GM13976 (cell line): ENCODE measurements around the gene CAD.

Experiments used
- DNase-seq: peaks from one replicate; pipeline ENCODE4 v3.0.0; 2012; ENCODE audit warnings: low spot score
- in situ Hi-C: fragments of 300-500 bp; cut with MboI; formaldehyde crosslinking; loops from one replicate; pipeline ENCODE4 v1.12.0; 2022; ENCODE audit warnings: low sequenced_read_pairs, mixed read lengths, inconsistent platforms; ENCODE audit not compliant: unreplicated experiment
- TF ChIP-seq, protein P1 (sequence below): IDR thresholded peaks from 2 replicates; pipeline ENCODE4 v1.5.1; 2012; ENCODE audit warnings: borderline replicate concordance, mild to moderate bottlenecking; ENCODE audit not compliant: insufficient read depth; ENCODE audit errors: extremely low read depth, missing control alignments, control extremely low read depth

CAD gene

GRCh38 chr2:27212626-27213471 is 4.3 kb upstream of the CAD start:
- in situ Hi-C loops, result no loop called here
- TF ChIP-seq, protein P1, sequence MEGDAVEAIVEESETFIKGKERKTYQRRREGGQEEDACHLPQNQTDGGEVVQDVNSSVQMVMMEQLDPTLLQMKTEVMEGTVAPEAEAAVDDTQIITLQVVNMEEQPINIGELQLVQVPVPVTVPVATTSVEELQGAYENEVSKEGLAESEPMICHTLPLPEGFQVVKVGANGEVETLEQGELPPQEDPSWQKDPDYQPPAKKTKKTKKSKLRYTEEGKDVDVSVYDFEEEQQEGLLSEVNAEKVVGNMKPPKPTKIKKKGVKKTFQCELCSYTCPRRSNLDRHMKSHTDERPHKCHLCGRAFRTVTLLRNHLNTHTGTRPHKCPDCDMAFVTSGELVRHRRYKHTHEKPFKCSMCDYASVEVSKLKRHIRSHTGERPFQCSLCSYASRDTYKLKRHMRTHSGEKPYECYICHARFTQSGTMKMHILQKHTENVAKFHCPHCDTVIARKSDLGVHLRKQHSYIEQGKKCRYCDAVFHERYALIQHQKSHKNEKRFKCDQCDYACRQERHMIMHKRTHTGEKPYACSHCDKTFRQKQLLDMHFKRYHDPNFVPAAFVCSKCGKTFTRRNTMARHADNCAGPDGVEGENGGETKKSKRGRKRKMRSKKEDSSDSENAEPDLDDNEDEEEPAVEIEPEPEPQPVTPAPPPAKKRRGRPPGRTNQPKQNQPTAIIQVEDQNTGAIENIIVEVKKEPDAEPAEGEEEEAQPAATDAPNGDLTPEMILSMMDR, result no peak
- no peak for DNase-seq

DNA sequence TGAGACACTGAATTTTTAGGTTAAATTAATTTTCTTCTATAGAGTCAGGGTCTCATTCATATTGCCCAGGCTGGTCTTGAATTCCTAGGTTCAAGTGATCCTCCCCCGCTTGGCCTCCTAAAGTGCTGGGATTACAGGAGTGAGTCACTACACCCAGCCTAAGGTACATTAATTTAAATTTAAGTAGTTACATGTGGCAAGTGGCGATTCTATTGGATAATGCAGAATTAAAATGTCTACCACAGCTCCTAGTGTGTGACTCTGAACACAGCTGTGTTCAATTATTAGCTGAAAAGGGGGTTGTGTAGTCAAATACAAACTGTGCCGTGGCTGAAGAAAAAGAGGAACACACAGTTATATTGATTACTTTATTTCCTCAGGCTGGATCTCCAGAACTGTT is 2.2 kb upstream of the CAD start:
- TF ChIP-seq, protein P1, result no peak
- DNase-seq, result no peak
- in situ Hi-C loops, result no loop called here

GRCh38 chr2:27216416-27217137 is 592 bp upstream of the CAD start:
- TF ChIP-seq, protein P1, result no peak
- no peak for DNase-seq
- in situ Hi-C loops, result no loop called here

DNA sequence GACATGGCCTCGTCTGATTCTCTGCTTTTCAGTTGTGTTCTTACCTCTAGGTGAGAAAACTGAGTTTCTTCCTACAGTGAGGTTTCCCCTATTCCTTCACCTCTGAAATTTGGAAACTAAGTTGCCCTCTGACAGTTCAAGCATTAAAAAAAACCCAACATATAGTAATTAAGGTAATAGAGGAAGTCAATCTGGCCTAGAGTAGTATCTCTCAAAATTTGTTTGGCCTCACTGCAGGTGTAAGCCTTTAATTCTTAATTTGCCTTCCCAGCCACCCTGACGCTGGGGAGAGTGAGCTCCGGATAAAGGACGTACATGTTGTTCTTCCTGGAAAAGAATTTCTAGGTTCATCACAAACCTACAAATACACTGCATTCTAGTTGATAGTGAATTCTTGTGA is 1.4 kb downstream of the CAD start:
- in situ Hi-C loops, result no loop called here
- TF ChIP-seq, protein P1, result no peak
- DNase-seq, result no peak

- TF ChIP-seq, protein P1, result no peak
- DNase-seq, result no peak
- in situ Hi-C loops, result no loop called here
Measured at GRCh38 chr2:27219091-27219490, 1.9 kb downstream of the CAD start.

DNA sequence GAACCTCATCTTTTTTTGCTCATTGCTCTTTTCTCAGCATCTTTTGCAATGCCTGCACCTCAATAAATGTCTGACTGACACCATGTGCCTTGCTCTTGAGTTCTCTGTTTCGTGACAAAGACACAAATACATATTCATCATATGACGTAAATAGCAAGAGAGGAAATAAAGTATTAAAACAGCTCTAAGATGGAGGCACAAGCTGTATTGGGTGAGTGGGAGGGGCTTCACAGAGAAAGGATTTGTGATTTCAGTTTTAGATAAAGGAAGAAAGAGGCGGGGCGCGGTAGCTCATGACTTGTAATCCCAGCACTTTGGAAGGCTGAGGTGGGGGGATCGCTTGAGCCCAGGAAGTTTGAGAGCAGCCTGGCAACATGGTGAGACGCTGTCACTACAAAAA is 2.9 kb downstream of the CAD start:
- in situ Hi-C loops, result no loop called here
- TF ChIP-seq, protein P1, result no peak
- no peak for DNase-seq
